ENCODE measurements around the gene DEFB110. TPM values are rescaled to one million over a fixed set of nuclear protein-coding genes. Genes with fewer than 3 reads are reported as not detected.

The DEFB110 gene
- polyA plus RNA-seq (2012; rRNA removed) = not detected in 2 replicates
- not detected in 2 replicates for polyA plus RNA-seq (2012; cell fraction: cytosol; rRNA removed)
- polyA plus RNA-seq (2012; cell fraction: nucleus; rRNA removed) = not detected in 2 replicates

- POLR2A ChIA-PET = no interaction called here
- H3K9ac ChIP-seq = no peak within 1 kb of the TSS
- TF ChIP-seq SMC3 (IDR thresholded peaks at IDR 0.05; ENCODE audit: low read depth, low read length) (no peak), TCF12 (IDR thresholded peaks at IDR 0.05) (no peak), EZH2phosphoT487 (IDR thresholded peaks at IDR 0.05; ENCODE audit: borderline replicate concordance, low read depth) (no peak), MEF2A (IDR thresholded peaks at IDR 0.05; ENCODE audit: borderline replicate concordance, low read depth) (no peak), TAF1 (IDR thresholded peaks at IDR 0.05; ENCODE audit: borderline replicate concordance, low read depth, low read length) (no peak), CHD2 (IDR thresholded peaks at IDR 0.05; ENCODE audit: low read length, partially characterized antibody) (no peak), MXI1 (IDR thresholded peaks at IDR 0.05; ENCODE audit: low read depth, low read length) (no peak), RAD21 (IDR thresholded peaks at IDR 0.05; ENCODE audit: low read length) (no peak), NFIC (IDR thresholded peaks at IDR 0.05; ENCODE audit: borderline replicate concordance) (no peak), TEAD4 (IDR thresholded peaks at IDR 0.05; ENCODE audit: borderline replicate concordance, insufficient read depth) (no peak), GATA2 (CRISPR knock-in tag; IDR thresholded peaks at IDR 0.05) (no peak)
- TF ChIP-seq, protein P1, sequence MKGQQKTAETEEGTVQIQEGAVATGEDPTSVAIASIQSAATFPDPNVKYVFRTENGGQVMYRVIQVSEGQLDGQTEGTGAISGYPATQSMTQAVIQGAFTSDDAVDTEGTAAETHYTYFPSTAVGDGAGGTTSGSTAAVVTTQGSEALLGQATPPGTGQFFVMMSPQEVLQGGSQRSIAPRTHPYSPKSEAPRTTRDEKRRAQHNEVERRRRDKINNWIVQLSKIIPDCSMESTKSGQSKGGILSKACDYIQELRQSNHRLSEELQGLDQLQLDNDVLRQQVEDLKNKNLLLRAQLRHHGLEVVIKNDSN (IDR thresholded peaks at IDR 0.05; ENCODE audit: borderline replicate concordance, low read depth) = no peak
- TF ChIP-seq, protein P2, sequence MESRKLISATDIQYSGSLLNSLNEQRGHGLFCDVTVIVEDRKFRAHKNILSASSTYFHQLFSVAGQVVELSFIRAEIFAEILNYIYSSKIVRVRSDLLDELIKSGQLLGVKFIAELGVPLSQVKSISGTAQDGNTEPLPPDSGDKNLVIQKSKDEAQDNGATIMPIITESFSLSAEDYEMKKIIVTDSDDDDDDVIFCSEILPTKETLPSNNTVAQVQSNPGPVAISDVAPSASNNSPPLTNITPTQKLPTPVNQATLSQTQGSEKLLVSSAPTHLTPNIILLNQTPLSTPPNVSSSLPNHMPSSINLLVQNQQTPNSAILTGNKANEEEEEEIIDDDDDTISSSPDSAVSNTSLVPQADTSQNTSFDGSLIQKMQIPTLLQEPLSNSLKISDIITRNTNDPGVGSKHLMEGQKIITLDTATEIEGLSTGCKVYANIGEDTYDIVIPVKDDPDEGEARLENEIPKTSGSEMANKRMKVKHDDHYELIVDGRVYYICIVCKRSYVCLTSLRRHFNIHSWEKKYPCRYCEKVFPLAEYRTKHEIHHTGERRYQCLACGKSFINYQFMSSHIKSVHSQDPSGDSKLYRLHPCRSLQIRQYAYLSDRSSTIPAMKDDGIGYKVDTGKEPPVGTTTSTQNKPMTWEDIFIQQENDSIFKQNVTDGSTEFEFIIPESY (IDR thresholded peaks at IDR 0.05; ENCODE audit: borderline replicate concordance, low read depth) = no peak
- TF ChIP-seq, protein P3, sequence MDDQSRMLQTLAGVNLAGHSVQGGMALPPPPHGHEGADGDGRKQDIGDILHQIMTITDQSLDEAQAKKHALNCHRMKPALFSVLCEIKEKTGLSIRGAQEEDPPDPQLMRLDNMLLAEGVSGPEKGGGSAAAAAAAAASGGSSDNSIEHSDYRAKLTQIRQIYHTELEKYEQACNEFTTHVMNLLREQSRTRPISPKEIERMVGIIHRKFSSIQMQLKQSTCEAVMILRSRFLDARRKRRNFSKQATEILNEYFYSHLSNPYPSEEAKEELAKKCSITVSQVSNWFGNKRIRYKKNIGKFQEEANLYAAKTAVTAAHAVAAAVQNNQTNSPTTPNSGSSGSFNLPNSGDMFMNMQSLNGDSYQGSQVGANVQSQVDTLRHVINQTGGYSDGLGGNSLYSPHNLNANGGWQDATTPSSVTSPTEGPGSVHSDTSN (IDR thresholded peaks at IDR 0.05) = no peak
- TF ChIP-seq, protein P4, sequence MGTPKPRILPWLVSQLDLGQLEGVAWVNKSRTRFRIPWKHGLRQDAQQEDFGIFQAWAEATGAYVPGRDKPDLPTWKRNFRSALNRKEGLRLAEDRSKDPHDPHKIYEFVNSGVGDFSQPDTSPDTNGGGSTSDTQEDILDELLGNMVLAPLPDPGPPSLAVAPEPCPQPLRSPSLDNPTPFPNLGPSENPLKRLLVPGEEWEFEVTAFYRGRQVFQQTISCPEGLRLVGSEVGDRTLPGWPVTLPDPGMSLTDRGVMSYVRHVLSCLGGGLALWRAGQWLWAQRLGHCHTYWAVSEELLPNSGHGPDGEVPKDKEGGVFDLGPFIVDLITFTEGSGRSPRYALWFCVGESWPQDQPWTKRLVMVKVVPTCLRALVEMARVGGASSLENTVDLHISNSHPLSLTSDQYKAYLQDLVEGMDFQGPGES (IDR thresholded peaks at IDR 0.05; ENCODE audit: low read depth, low read length) = no peak
- TF ChIP-seq, protein P5, sequence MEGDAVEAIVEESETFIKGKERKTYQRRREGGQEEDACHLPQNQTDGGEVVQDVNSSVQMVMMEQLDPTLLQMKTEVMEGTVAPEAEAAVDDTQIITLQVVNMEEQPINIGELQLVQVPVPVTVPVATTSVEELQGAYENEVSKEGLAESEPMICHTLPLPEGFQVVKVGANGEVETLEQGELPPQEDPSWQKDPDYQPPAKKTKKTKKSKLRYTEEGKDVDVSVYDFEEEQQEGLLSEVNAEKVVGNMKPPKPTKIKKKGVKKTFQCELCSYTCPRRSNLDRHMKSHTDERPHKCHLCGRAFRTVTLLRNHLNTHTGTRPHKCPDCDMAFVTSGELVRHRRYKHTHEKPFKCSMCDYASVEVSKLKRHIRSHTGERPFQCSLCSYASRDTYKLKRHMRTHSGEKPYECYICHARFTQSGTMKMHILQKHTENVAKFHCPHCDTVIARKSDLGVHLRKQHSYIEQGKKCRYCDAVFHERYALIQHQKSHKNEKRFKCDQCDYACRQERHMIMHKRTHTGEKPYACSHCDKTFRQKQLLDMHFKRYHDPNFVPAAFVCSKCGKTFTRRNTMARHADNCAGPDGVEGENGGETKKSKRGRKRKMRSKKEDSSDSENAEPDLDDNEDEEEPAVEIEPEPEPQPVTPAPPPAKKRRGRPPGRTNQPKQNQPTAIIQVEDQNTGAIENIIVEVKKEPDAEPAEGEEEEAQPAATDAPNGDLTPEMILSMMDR (IDR thresholded peaks at IDR 0.05) = no peak
- TF ChIP-seq, protein P6, sequence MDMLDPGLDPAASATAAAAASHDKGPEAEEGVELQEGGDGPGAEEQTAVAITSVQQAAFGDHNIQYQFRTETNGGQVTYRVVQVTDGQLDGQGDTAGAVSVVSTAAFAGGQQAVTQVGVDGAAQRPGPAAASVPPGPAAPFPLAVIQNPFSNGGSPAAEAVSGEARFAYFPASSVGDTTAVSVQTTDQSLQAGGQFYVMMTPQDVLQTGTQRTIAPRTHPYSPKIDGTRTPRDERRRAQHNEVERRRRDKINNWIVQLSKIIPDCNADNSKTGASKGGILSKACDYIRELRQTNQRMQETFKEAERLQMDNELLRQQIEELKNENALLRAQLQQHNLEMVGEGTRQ (IDR thresholded peaks at IDR 0.05; ENCODE audit: borderline replicate concordance, low read depth, low read length) = no peak
- H3K4me2 ChIP-seq = no peak within 1 kb of the TSS
- no peaks in the 10 kb centered on the region for H3K9me3 ChIP-seq
- no peaks in the 10 kb centered on the region for H3F3A ChIP-seq (replicated peaks; ENCODE audit: insufficient read depth)
- H3K27me3 ChIP-seq (ENCODE audit: insufficient read depth) = no peaks in the 10 kb centered on the region
- H2AFZ ChIP-seq (ENCODE audit: low read depth) = no peak within 1 kb of the TSS
- no peaks in the 10 kb centered on the region for H3K36me3 ChIP-seq (replicated peaks in 1 of 2; ENCODE audit: control insufficient read depth in 1 of 2, insufficient read depth in 2 of 2, low read length in 1 of 2)
- CTCF ChIA-PET = no interaction called here
- H3K27ac ChIP-seq (ENCODE audit: low read depth in 2 of 2, low read length in 1 of 2) = no peak within 1 kb of the TSS
- DNase-seq = no peak
- no peak within 1 kb of the TSS for H3K4me3 ChIP-seq (ENCODE audit: low read depth in 2 of 2, low read length in 1 of 2)
- H4K20me1 ChIP-seq (ENCODE audit: insufficient read depth) = no peaks in the 10 kb centered on the region
- H3K9me2 ChIP-seq = no peaks in the 10 kb centered on the region
- H3K79me2 ChIP-seq (ENCODE audit: insufficient read depth) = no peaks in the 10 kb centered on the region
- H3K4me1 ChIP-seq (ENCODE audit: control insufficient read depth in 1 of 2, insufficient read depth in 2 of 2, low read depth in 1 of 2, low read length in 1 of 2) = no peaks in the 10 kb centered on the region
Observed at GRCh38 chr6:50021894-50022293, at the start of gene DEFB110. Gene DEFB110, minus strand, starts transcription at chr6:50021994. Its CDS starts 59 bp downstream, at chr6:50021935.
